ENCODE results near the gene TIMM23.
"Not testable (repeated sequence)": the region's sequence is repeated elsewhere in the genome, so short reads cannot be mapped to it uniquely, and the experiment has no call there.

Gene TIMM23

GRCh38 chr10:46024948-46025347 is 52.7 kb downstream of the TIMM23 start:
- no peak for DNase-seq (ENCODE audit: low spot score)

GRCh38 chr10:46025406-46025805 is 53.1 kb downstream of the TIMM23 start:
- DNase-seq (ENCODE audit: low spot score): no peak

GRCh38 chr10:46026106-46026505 is 53.8 kb downstream of the TIMM23 start:
- DNase-seq (ENCODE audit: low spot score): no peak

GRCh38 chr10:46028584-46029460 is 56.5 kb downstream of the TIMM23 start:
- no peak for DNase-seq (ENCODE audit: low spot score)

GRCh38 chr10:46029461-46030030 is 57.3 kb downstream of the TIMM23 start:
- no peak for DNase-seq (ENCODE audit: low spot score)

GRCh38 chr10:46030091-46030937 is 58.0 kb downstream of the TIMM23 start, which contains the start of gene NCOA4:
NCOA4 (minus strand) TSS chr10:46030623; CDS start chr10:46016680, 13,943 bp downstream.
- DNase-seq (ENCODE audit: low spot score): peak; percentile 96

- DNase-seq (ENCODE audit: low spot score): no peak
Measured at GRCh38 chr10:46031648-46032532, 59.6 kb downstream of the TIMM23 start.

- DNase-seq (ENCODE audit: low spot score): no peak
Measured at GRCh38 chr10:46033602-46034011, 61.3 kb downstream of the TIMM23 start.

- no peak for DNase-seq (ENCODE audit: low spot score)
Measured at GRCh38 chr10:46035923-46036849, 63.9 kb downstream of the TIMM23 start.

- DNase-seq (ENCODE audit: low spot score): no peak
Measured at GRCh38 chr10:46037107-46037825, 65.0 kb downstream of the TIMM23 start.

GRCh38 chr10:46040004-46040403 is 67.7 kb downstream of the TIMM23 start:
- no peak for DNase-seq (ENCODE audit: low spot score)

GRCh38 chr10:46042527-46042926 is 70.2 kb downstream of the TIMM23 start:
- no peak for DNase-seq (ENCODE audit: low spot score)

GRCh38 chr10:46046261-46046660 is 74.0 kb downstream of the TIMM23 start, which contains the start of gene MSMB:
MSMB (minus strand) TSS chr10:46046269; CDS start chr10:46046237, 32 bp downstream.
- DNase-seq (ENCODE audit: low spot score): no peak

- no peak for DNase-seq (ENCODE audit: low spot score)
Measured at GRCh38 chr10:46048152-46048551, 75.9 kb downstream of the TIMM23 start.

- not testable (repeated sequence) for DNase-seq (ENCODE audit: low spot score)
Measured at GRCh38 chr10:46049497-46049831, 77.2 kb downstream of the TIMM23 start.

- no peak for DNase-seq (ENCODE audit: low spot score)
Measured at GRCh38 chr10:46050941-46051623, 78.8 kb downstream of the TIMM23 start.

- no peak for DNase-seq (ENCODE audit: low spot score)
Measured at GRCh38 chr10:46052057-46052790, 79.9 kb downstream of the TIMM23 start.

GRCh38 chr10:46052791-46053375 is 80.6 kb downstream of the TIMM23 start:
- no peak for DNase-seq (ENCODE audit: low spot score)
